GM18519 (cell line): ENCODE results near the gene CYP2C19.
"Not testable (repeated sequence)": the region's sequence is repeated elsewhere in the genome, so short reads cannot be mapped to it uniquely, and the experiment has no call there.

Source experiments
- ATAC-seq: cut with Tn5 transposase; IDR thresholded peaks from one replicate; pipeline ENCODE4 v1.9.1; 2021; ENCODE audit warnings: mild to moderate bottlenecking, moderate library complexity; ENCODE audit not compliant: unreplicated experiment, low FRiP score

CYP2C19 gene

GRCh38 chr10:94762393-94762792 lies at the start of gene CYP2C19:
TSS of gene CYP2C19 (plus strand) at chr10:94762681. CDS start at chr10:94762706, 25 bp downstream.
- ATAC-seq, result no peak

GRCh38 chr10:94725871-94726270 lies 36.6 kb upstream of the CYP2C19 start:
- ATAC-seq, result no peak

GRCh38 chr10:94735197-94735596 lies 27.3 kb upstream of the CYP2C19 start:
- no peak for ATAC-seq

GRCh38 chr10:94738588-94738987 lies 23.9 kb upstream of the CYP2C19 start:
- no peak for ATAC-seq

- ATAC-seq, result no peak
These were observed 15.3 kb upstream of the CYP2C19 start for GRCh38 chr10:94747137-94747536.

- no peak for ATAC-seq
These were observed 14.6 kb upstream of the CYP2C19 start for GRCh38 chr10:94747838-94748237.

- no peak for ATAC-seq
These were observed 4.6 kb upstream of the CYP2C19 start for GRCh38 chr10:94757916-94758315.

GRCh38 chr10:94760586-94761178 lies 1.8 kb upstream of the CYP2C19 start:
- no peak for ATAC-seq

- ATAC-seq, result not testable (repeated sequence)
These were observed 12.9 kb downstream of the CYP2C19 start for GRCh38 chr10:94775425-94775824.

- no peak for ATAC-seq
These were observed 15.5 kb downstream of the CYP2C19 start for GRCh38 chr10:94777886-94778458.

GRCh38 chr10:94780844-94781243 lies 18.4 kb downstream of the CYP2C19 start:
- no peak for ATAC-seq

- no peak for ATAC-seq
These were observed 21.8 kb downstream of the CYP2C19 start for GRCh38 chr10:94784256-94784655.

- ATAC-seq, result no peak
These were observed 22.7 kb downstream of the CYP2C19 start for GRCh38 chr10:94785211-94785610.

- ATAC-seq, result not testable (repeated sequence)
These were observed 38.1 kb downstream of the CYP2C19 start for GRCh38 chr10:94800551-94800950.

GRCh38 chr10:94803307-94803706 lies 40.8 kb downstream of the CYP2C19 start:
- no peak for ATAC-seq

GRCh38 chr10:94830025-94830424 lies 67.5 kb downstream of the CYP2C19 start:
- ATAC-seq, result not testable (repeated sequence)

GRCh38 chr10:94846204-94846603 lies 83.7 kb downstream of the CYP2C19 start:
- ATAC-seq, result no peak

GRCh38 chr10:94850766-94851165 lies 88.3 kb downstream of the CYP2C19 start:
- no peak for ATAC-seq

GRCh38 chr10:94851263-94851662 lies 88.8 kb downstream of the CYP2C19 start:
- ATAC-seq, result no peak

GRCh38 chr10:94852438-94852837 lies 90.0 kb downstream of the CYP2C19 start:
- ATAC-seq, result no peak

- no peak for ATAC-seq
These were observed 90.6 kb downstream of the CYP2C19 start for GRCh38 chr10:94853065-94853464.

- ATAC-seq, result no peak
These were observed 95.5 kb downstream of the CYP2C19 start for GRCh38 chr10:94858005-94858404.
